Retinal pigment epithelial cell (primary cell): ENCODE measurements around the gene EDEM1.

Experiments
- DNase-seq: peaks from one replicate; pipeline ENCODE4 v3.0.0-alpha.2; 2010; ENCODE audit warnings: low read depth
- H3K4me3 ChIP-seq: 2 replicates; pipeline ENCODE4 v1.5.1; 2011; ENCODE audit warnings: mild to moderate bottlenecking, low read length, control low read depth, moderate library complexity
- TF ChIP-seq, protein P1 (sequence below): conservative IDR thresholded peaks from 2 replicates; pipeline ENCODE4 v1.5.1; 2011; ENCODE audit warnings: low read depth, low read length, control low read depth, inconsistent platforms

Gene EDEM1

GRCh38 chr3:5260992-5261501, 73.5 kb downstream of the EDEM1 start:
- no peak overlapping the region for H3K4me3 ChIP-seq
- TF ChIP-seq, protein P1, sequence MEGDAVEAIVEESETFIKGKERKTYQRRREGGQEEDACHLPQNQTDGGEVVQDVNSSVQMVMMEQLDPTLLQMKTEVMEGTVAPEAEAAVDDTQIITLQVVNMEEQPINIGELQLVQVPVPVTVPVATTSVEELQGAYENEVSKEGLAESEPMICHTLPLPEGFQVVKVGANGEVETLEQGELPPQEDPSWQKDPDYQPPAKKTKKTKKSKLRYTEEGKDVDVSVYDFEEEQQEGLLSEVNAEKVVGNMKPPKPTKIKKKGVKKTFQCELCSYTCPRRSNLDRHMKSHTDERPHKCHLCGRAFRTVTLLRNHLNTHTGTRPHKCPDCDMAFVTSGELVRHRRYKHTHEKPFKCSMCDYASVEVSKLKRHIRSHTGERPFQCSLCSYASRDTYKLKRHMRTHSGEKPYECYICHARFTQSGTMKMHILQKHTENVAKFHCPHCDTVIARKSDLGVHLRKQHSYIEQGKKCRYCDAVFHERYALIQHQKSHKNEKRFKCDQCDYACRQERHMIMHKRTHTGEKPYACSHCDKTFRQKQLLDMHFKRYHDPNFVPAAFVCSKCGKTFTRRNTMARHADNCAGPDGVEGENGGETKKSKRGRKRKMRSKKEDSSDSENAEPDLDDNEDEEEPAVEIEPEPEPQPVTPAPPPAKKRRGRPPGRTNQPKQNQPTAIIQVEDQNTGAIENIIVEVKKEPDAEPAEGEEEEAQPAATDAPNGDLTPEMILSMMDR: no peak
- DNase-seq: no peak

DNA sequence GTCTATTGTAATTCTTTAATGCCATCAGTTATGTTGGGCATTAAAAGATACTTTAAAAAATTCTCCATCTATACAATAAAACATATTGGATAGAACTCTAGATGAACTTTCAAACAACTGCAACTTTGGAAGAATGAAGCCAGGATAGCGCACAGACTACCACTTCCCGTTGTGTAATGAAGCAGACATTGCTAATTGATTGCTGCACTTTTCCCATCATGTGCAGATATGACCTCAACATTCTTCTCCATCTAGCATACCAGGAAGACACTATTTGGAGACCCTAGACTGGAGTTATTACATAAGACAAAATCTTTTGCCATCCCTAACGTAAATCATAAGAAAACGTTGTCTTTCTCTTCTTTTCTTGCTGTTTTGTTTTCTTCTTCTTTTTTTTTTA, 75.0 kb downstream of the EDEM1 start:
- H3K4me3 ChIP-seq: no peak overlapping the region
- no peak for DNase-seq
- TF ChIP-seq, protein P1: no peak

GRCh38 chr3:5264093-5264600, 76.6 kb downstream of the EDEM1 start:
- DNase-seq: peak; percentile 79
- H3K4me3 ChIP-seq: no peak overlapping the region
- TF ChIP-seq, protein P1: no peak

- no peak overlapping the region for H3K4me3 ChIP-seq
- DNase-seq: peak; percentile 43
- TF ChIP-seq, protein P1: no peak
These were observed 77.6 kb downstream of the EDEM1 start for GRCh38 chr3:5264896-5265770.

- DNase-seq: no peak
- no peak overlapping the region for H3K4me3 ChIP-seq
- TF ChIP-seq, protein P1: no peak
These were observed 79.7 kb downstream of the EDEM1 start for GRCh38 chr3:5267252-5267651.

GRCh38 chr3:5267889-5268288, 80.4 kb downstream of the EDEM1 start:
- no peak for DNase-seq
- TF ChIP-seq, protein P1: no peak
- H3K4me3 ChIP-seq: no peak overlapping the region
